ENCODE measurements around the gene EIF4H.

Gene EIF4H

DNA sequence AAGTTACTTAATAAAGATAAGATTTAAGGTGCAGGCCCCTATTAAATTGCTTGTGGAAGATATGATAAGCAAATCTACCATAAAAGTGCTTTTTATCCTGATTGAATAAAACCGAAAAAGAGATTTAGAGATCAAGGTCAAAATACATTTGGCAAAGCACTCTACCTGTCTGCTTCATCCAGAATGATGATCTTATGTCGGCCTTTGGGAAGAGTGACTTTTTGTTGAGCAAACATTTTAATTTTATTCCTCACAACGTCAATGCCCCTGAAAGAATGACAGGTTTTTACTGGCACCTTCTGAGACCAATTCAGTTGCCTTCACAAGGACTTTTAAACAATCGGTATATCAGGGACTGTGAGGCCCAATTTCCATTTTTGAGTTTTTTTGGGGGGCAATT lies 72.3 kb downstream of the EIF4H start:
- Histone ChIP-seq H3K27me3 (ENCODE audit: insufficient read depth, low read depth, severe bottlenecking) (no peaks in the 10 kb centered on the region), H3K4me3 (ENCODE audit: low read depth, low read length) (no peak overlapping the region), H3K27ac (no peak overlapping the region), H3K36me3 (peaks cover 86% of the 10 kb centered on the region), H3K9me3 (ENCODE audit: severe bottlenecking) (no peaks in the 10 kb centered on the region)
- no peak for DNase-seq
- TF ChIP-seq CTCF (IDR thresholded peaks at IDR 0.05; ENCODE audit: low read depth, low read length) = no peak
